Measurements from ENCODE around the gene ZNF280A. TPM values are rescaled to one million over a fixed set of nuclear protein-coding genes. Genes with fewer than 3 reads are reported as not detected.
A peak's percentile ranks its signal among the peaks of the same experiment; 100 is the strongest.

ZNF280A gene
- total and polyA plus RNA-seq, 2 experiments from 2014 or later: 0.44 to 0.47 TPM

DNA sequence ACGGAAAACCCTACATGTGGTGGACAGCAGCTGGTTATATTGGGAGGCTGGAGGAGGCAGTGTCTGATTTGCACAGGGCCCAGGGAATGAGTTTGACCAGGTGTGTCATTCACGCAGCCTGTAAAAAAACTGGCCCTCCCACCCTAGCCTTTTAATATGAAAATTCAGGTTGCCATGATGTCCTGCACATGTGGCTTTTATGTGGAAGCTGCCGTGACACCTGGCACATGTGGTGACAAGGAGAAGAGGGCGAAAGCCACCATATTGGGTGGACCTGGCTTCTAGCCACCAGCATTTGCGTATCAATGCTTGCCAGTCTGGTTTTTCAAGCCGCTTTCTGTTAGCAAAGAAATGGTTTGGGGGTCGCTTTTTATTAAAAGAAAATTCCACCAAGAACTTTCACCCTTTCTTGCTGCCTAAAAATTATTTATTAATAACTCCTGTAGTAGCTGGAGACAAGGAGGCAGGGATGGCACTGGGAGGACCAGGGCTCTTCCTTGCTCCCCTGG lies 54.9 kb downstream of the ZNF280A start:
- Histone ChIP-seq H3K9me2 (replicated peaks; ENCODE audit: insufficient read depth) (no peaks in the 10 kb centered on the region), H3K27ac (no peak overlapping the region), H3K9me3 (ENCODE audit: low read depth) (no peaks in the 10 kb centered on the region), H3K4me2 (no peak overlapping the region), H3K4me1 (ENCODE audit: insufficient read depth) (no peaks in the 10 kb centered on the region), H2AFZ (no peak overlapping the region), H3K4me3 (no peak overlapping the region), H4K20me1 (ENCODE audit: insufficient read depth, poor library complexity, severe bottlenecking) (no peaks in the 10 kb centered on the region), H3K79me2 (no peaks in the 10 kb centered on the region), H3K27me3 (peaks cover 10% of the 10 kb centered on the region), H3K36me3 (replicated peaks; ENCODE audit: insufficient read depth, low read depth) (no peaks in the 10 kb centered on the region)
- TF ChIP-seq EZH2phosphoT487 (IDR thresholded peaks at IDR 0.05; ENCODE audit: low read depth, severe bottlenecking, unreplicated experiment) (no peak), EZH2 (IDR thresholded peaks at IDR 0.05; ENCODE audit: borderline replicate concordance) (no peak)
- TF ChIP-seq, protein P1, sequence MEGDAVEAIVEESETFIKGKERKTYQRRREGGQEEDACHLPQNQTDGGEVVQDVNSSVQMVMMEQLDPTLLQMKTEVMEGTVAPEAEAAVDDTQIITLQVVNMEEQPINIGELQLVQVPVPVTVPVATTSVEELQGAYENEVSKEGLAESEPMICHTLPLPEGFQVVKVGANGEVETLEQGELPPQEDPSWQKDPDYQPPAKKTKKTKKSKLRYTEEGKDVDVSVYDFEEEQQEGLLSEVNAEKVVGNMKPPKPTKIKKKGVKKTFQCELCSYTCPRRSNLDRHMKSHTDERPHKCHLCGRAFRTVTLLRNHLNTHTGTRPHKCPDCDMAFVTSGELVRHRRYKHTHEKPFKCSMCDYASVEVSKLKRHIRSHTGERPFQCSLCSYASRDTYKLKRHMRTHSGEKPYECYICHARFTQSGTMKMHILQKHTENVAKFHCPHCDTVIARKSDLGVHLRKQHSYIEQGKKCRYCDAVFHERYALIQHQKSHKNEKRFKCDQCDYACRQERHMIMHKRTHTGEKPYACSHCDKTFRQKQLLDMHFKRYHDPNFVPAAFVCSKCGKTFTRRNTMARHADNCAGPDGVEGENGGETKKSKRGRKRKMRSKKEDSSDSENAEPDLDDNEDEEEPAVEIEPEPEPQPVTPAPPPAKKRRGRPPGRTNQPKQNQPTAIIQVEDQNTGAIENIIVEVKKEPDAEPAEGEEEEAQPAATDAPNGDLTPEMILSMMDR (IDR thresholded peaks at IDR 0.05; ENCODE audit: poor library complexity): no peak
- DNase-seq (ENCODE audit: low spot score): no peak
- WGBS (ENCODE audit: low lambda C conversion rate, missing lambda C conversion rate): 77% methylated on average over 7 of the region's 7 CpGs

DNA sequence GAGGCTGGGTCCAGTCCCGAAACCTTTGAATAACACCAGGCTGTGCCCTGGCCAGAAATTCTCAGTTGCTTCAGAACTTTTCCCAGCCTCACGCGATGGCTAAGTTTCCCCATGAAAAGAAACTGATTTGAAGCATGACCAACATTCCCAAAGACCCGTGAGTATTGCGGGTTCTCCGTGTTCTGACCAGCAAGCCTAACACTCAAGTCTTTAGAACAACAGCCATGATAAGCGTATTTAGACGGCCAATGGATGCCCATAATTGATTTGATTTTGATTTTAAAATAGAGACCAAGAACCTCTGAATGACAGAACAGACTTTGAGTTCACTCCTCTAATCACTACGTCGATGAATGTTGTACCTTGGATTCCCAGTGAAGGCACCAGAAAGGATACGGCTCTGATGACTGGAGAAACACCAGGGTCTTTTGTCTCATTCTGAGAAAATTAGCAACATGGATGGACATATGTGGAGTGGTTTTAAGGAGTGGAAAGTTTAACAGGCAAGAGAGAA lies 55.5 kb downstream of the ZNF280A start:
- TF ChIP-seq EZH2 (IDR thresholded peaks at IDR 0.05; ENCODE audit: borderline replicate concordance): no peak
- TF ChIP-seq, protein P1 (IDR thresholded peaks at IDR 0.05; ENCODE audit: poor library complexity): no peak
- TF ChIP-seq EZH2phosphoT487 (IDR thresholded peaks at IDR 0.05; ENCODE audit: low read depth, severe bottlenecking, unreplicated experiment): no peak
- Histone ChIP-seq H3K4me2 (no peak overlapping the region), H2AFZ (no peak overlapping the region), H3K36me3 (replicated peaks; ENCODE audit: insufficient read depth, low read depth) (no peaks in the 10 kb centered on the region), H3K9me2 (replicated peaks; ENCODE audit: insufficient read depth) (no peaks in the 10 kb centered on the region), H3K27ac (no peak overlapping the region), H3K79me2 (no peaks in the 10 kb centered on the region), H3K4me1 (ENCODE audit: insufficient read depth) (no peaks in the 10 kb centered on the region), H3K9me3 (ENCODE audit: low read depth) (no peaks in the 10 kb centered on the region), H3K4me3 (no peak overlapping the region), H3K27me3 (peaks cover 10% of the 10 kb centered on the region), H4K20me1 (ENCODE audit: insufficient read depth, poor library complexity, severe bottlenecking) (no peaks in the 10 kb centered on the region)
- DNase-seq (ENCODE audit: low spot score): no peak
- 88% methylated on average over 10 of the region's 11 CpGs for WGBS (ENCODE audit: low lambda C conversion rate, missing lambda C conversion rate)

DNA sequence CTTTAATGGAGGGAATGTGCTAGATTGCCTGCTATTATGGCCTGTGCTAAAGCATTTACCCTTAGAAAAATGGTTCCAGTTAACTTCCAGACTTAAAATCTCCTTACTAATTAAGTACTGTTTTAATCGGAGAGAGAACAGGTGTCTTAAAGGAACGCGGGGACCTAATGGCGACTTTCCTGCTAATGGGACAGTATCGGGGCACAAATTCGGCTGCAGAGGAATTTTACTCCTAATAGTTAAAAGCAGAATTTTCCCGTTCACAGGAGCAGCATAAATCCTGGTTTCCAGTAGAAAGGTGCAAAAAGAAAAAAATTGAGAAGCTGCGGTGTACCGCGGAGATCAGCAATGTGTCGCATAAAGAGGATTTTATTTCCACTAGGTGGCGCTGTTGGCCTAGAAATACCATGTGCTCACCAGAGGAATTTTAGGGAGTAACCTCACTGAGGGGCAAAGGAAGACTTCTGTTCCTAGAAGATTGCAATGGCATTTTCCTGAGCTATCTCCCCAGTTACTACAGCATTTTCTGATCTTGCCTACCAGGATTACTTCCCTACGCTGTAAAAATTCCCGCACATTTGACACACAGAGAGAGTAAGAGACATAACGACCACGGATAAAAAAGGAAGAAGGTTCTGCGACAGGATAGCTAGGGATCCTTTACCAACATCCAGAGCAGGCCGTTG lies 56.1 kb downstream of the ZNF280A start:
- Histone ChIP-seq H3K36me3 (replicated peaks; ENCODE audit: insufficient read depth, low read depth) (no peaks in the 10 kb centered on the region), H2AFZ (no peak overlapping the region), H4K20me1 (ENCODE audit: insufficient read depth, poor library complexity, severe bottlenecking) (no peaks in the 10 kb centered on the region), H3K4me3 (no peak overlapping the region), H3K79me2 (no peaks in the 10 kb centered on the region), H3K9me3 (ENCODE audit: low read depth) (no peaks in the 10 kb centered on the region), H3K9me2 (replicated peaks; ENCODE audit: insufficient read depth) (no peaks in the 10 kb centered on the region), H3K4me1 (ENCODE audit: insufficient read depth) (no peaks in the 10 kb centered on the region), H3K4me2 (peak overlapping the region; percentile 52), H3K27ac (no peak overlapping the region), H3K27me3 (peaks cover 10% of the 10 kb centered on the region)
- 35% methylated on average over 18 of the region's 18 CpGs for WGBS (ENCODE audit: low lambda C conversion rate, missing lambda C conversion rate)
- TF ChIP-seq EZH2phosphoT487 (IDR thresholded peaks at IDR 0.05; ENCODE audit: low read depth, severe bottlenecking, unreplicated experiment) (no peak), EZH2 (IDR thresholded peaks at IDR 0.05; ENCODE audit: borderline replicate concordance) (no peak)
- TF ChIP-seq, protein P1 (IDR thresholded peaks at IDR 0.05; ENCODE audit: poor library complexity): peak; percentile 75
- DNase-seq (ENCODE audit: low spot score): peak; percentile 85

Other genes starting within 250 kb of the ZNF280A start
- gene ZNF280B, start 11.5 kb downstream of the ZNF280A start, total RNA-seq: 2.6 and 2.8 TPM in 2 replicates
- gene ZNF280B, start 11.5 kb downstream of the ZNF280A start, polyA plus RNA-seq: 0.78 and 1.5 TPM in 2 replicates
- not detected in 2 replicates for gene PRAME, start 39.0 kb upstream of the ZNF280A start, total RNA-seq
- not detected in 2 replicates for gene PRAME, start 39.0 kb upstream of the ZNF280A start, polyA plus RNA-seq
- gene GGTLC2, start 124.3 kb upstream of the ZNF280A start, total RNA-seq: 0.37 TPM in 1 of 2 replicates, not detected in the other
- gene GGTLC2, start 124.3 kb upstream of the ZNF280A start, polyA plus RNA-seq: 0.41 TPM in 1 of 2 replicates, not detected in the other

Data from hepatocyte (in vitro differentiated cells).